Chondrocyte (in vitro differentiated cells): Measurements from ENCODE around the gene WAPL. TPM values are rescaled to one million over a fixed set of nuclear protein-coding genes. Genes with fewer than 3 reads are reported as not detected.

ENCODE experiments used
- DNase-seq: peaks from one replicate; pipeline ENCODE4 v3.0.0; 2021; ENCODE audit warnings: mixed read lengths, low spot score
- H3K27ac Mint-ChIP-seq: one replicate; pipeline ENCODE4 v1.8.0; 2021; ENCODE audit warnings: mild to moderate bottlenecking, moderate library complexity, mixed read lengths; ENCODE audit not compliant: unreplicated experiment
- H3K27me3 Mint-ChIP-seq: 2 replicates; pipeline ENCODE4 v1.8.0; 2021; ENCODE audit warnings: low read depth, mixed read lengths
- H3K36me3 Mint-ChIP-seq: 2 replicates; pipeline ENCODE4 v1.8.0; 2021; ENCODE audit warnings: low read depth, mixed read lengths
- H3K4me1 Mint-ChIP-seq: 2 replicates; pipeline ENCODE4 v1.8.0; 2021; ENCODE audit warnings: low read depth, mild to moderate bottlenecking, mixed read lengths
- H3K4me3 Mint-ChIP-seq: one replicate; pipeline ENCODE4 v1.8.0; 2021; ENCODE audit warnings: mild to moderate bottlenecking, moderate library complexity, mixed read lengths; ENCODE audit not compliant: unreplicated experiment
- H3K9me3 Mint-ChIP-seq: 2 replicates; pipeline ENCODE4 v1.8.0; 2021; ENCODE audit warnings: low read depth, mixed read lengths
- CTCF ChIP-seq: fragments of 200-600 bp; sonication (generic); IDR thresholded peaks from 2 replicates; pipeline ENCODE4 v1.5.0; 2021; ENCODE audit warnings: antibody characterized with exemption, mild to moderate bottlenecking, moderate library complexity
- total RNA-seq: library from RNA; stranded (reverse); gene quantifications from 3 replicates; pipeline ENCODE4 v1.2.1, GENCODE V29; 2021

The WAPL gene
- total RNA-seq, 1 donor from 2014 or later = 29.1 TPM

- no peak overlapping the region for H3K4me3 Mint-ChIP-seq
- peaks cover 14% of the 10 kb centered on the region for H3K36me3 Mint-ChIP-seq
- H3K27me3 Mint-ChIP-seq = no peaks in the 10 kb centered on the region
- no peak for DNase-seq
- no peaks in the 10 kb centered on the region for H3K9me3 Mint-ChIP-seq
- TF ChIP-seq CTCF = no peak
- no peak overlapping the region for H3K27ac Mint-ChIP-seq
- H3K4me1 Mint-ChIP-seq = no peaks in the 10 kb centered on the region
Observed at GRCh38 chr10:86483664-86484063, 37.9 kb downstream of the WAPL start.

- no peak overlapping the region for H3K4me3 Mint-ChIP-seq
- H3K9me3 Mint-ChIP-seq = no peaks in the 10 kb centered on the region
- DNase-seq = no peak
- TF ChIP-seq CTCF = no peak
- H3K27ac Mint-ChIP-seq = no peak overlapping the region
- H3K36me3 Mint-ChIP-seq = peaks cover 10% of the 10 kb centered on the region
- no peaks in the 10 kb centered on the region for H3K4me1 Mint-ChIP-seq
- no peaks in the 10 kb centered on the region for H3K27me3 Mint-ChIP-seq
Observed at GRCh38 chr10:86481761-86482160, 39.8 kb downstream of the WAPL start.

GRCh38 chr10:86480571-86480970 is 41.0 kb downstream of the WAPL start:
- H3K9me3 Mint-ChIP-seq = no peaks in the 10 kb centered on the region
- DNase-seq = no peak
- no peak overlapping the region for H3K4me3 Mint-ChIP-seq
- no peak overlapping the region for H3K27ac Mint-ChIP-seq
- H3K27me3 Mint-ChIP-seq = no peaks in the 10 kb centered on the region
- TF ChIP-seq CTCF = no peak
- H3K4me1 Mint-ChIP-seq = no peaks in the 10 kb centered on the region
- peaks cover 9% of the 10 kb centered on the region for H3K36me3 Mint-ChIP-seq

- Mint-ChIP-seq H3K4me3 (no peak overlapping the region), H3K27ac (no peak overlapping the region), H3K9me3 (no peaks in the 10 kb centered on the region), H3K4me1 (peaks cover 15% of the 10 kb centered on the region), H3K36me3 (peaks cover 13% of the 10 kb centered on the region), H3K27me3 (no peaks in the 10 kb centered on the region)
- TF ChIP-seq CTCF = no peak
- no peak for DNase-seq
Observed at GRCh38 chr10:86472061-86472460, 49.5 kb downstream of the WAPL start.

GRCh38 chr10:86461963-86462804 is 59.4 kb downstream of the WAPL start:
- H3K36me3 Mint-ChIP-seq = peaks cover 26% of the 10 kb centered on the region

More at GRCh38 chr10:86461963-86462804, 59.4 kb downstream of the WAPL start:
- no peak overlapping the region for H3K4me3 Mint-ChIP-seq
- H3K27ac Mint-ChIP-seq = no peak overlapping the region
- H3K9me3 Mint-ChIP-seq = no peaks in the 10 kb centered on the region
- H3K4me1 Mint-ChIP-seq = no peaks in the 10 kb centered on the region
- TF ChIP-seq CTCF = no peak
- DNase-seq = no peak
- no peaks in the 10 kb centered on the region for H3K27me3 Mint-ChIP-seq
